Astrocyte (in vitro differentiated cells and primary cell): ENCODE results near the gene DNAL4. TPM values are rescaled to one million over a fixed set of nuclear protein-coding genes. Genes with fewer than 3 reads are reported as not detected.

Source experiments
- DNase-seq: peaks from one replicate; pipeline ENCODE4 v3.0.0-alpha.2; 2010; ENCODE audit warnings: low read depth
- FAIRE-seq: peaks from 2 replicates; lab custom pipeline; 2011; peaks lifted over from hg19 to GRCh38; lab: Jason Lieb, UNC
- H2AFZ ChIP-seq: 2 replicates; pipeline ENCODE4 v1.6.0; 2012; ENCODE audit warnings: low read depth, low read length, inconsistent platforms
- H3K27ac ChIP-seq: 2 replicates; pipeline ENCODE4 v1.5.1; 2011; ENCODE audit warnings: low read depth, low read length, inconsistent platforms
- H3K27me3 ChIP-seq: 2 replicates; pipeline ENCODE4 v1.6.0; 2011; ENCODE audit warnings: low read length, inconsistent platforms; ENCODE audit not compliant: insufficient read depth
- H3K36me3 ChIP-seq: 2 replicates; pipeline ENCODE4 v1.5.1; 2011; ENCODE audit warnings: low read length, inconsistent platforms; ENCODE audit not compliant: insufficient read depth
- H3K4me1 ChIP-seq: 2 replicates; pipeline ENCODE4 v1.5.1; 2011; ENCODE audit warnings: low read length, inconsistent platforms; ENCODE audit not compliant: insufficient read depth
- H3K4me2 ChIP-seq: 2 replicates; pipeline ENCODE4 v1.6.0; 2012; ENCODE audit warnings: low read length, inconsistent platforms
- H3K4me3 ChIP-seq: 2 replicates; pipeline ENCODE4 v1.5.1; 2011; ENCODE audit warnings: low read depth, mild to moderate bottlenecking, low read length, inconsistent platforms; ENCODE audit not compliant: insufficient read depth
- H3K79me2 ChIP-seq: 2 replicates; pipeline ENCODE4 v1.6.0; 2012; ENCODE audit warnings: mild to moderate bottlenecking, low read length, inconsistent platforms; ENCODE audit not compliant: insufficient read depth
- H3K9ac ChIP-seq: 2 replicates; pipeline ENCODE4 v1.6.0; 2012; ENCODE audit warnings: mild to moderate bottlenecking, low read length, inconsistent platforms
- H3K9me3 ChIP-seq: 2 replicates; pipeline ENCODE4 v1.5.1; 2012; ENCODE audit warnings: low read depth, mild to moderate bottlenecking, low read length, inconsistent platforms; ENCODE audit not compliant: insufficient read depth
- H4K20me1 ChIP-seq: 2 replicates; pipeline ENCODE4 v1.6.0; 2012; ENCODE audit warnings: low read length, inconsistent platforms; ENCODE audit not compliant: insufficient read depth
- H3K27ac Mint-ChIP-seq: one replicate; pipeline ENCODE4 v1.8.0; 2021; ENCODE audit warnings: mild to moderate bottlenecking, mixed read lengths; ENCODE audit not compliant: unreplicated experiment
- H3K27me3 Mint-ChIP-seq: one replicate; pipeline ENCODE4 v1.8.0; 2021; ENCODE audit warnings: low read depth, mixed read lengths; ENCODE audit not compliant: unreplicated experiment
- H3K36me3 Mint-ChIP-seq: one replicate; pipeline ENCODE4 v1.8.0; 2021; ENCODE audit warnings: low read depth, mixed read lengths; ENCODE audit not compliant: unreplicated experiment
- H3K4me1 Mint-ChIP-seq: one replicate; pipeline ENCODE4 v1.8.0; 2021; ENCODE audit warnings: low read depth, mixed read lengths; ENCODE audit not compliant: unreplicated experiment
- H3K4me3 Mint-ChIP-seq: one replicate; pipeline ENCODE4 v1.8.0; 2021; ENCODE audit warnings: mild to moderate bottlenecking, moderate library complexity, mixed read lengths; ENCODE audit not compliant: unreplicated experiment
- H3K9me3 Mint-ChIP-seq: one replicate; pipeline ENCODE4 v1.8.0; 2021; ENCODE audit warnings: mild to moderate bottlenecking, mixed read lengths; ENCODE audit not compliant: unreplicated experiment
- EZH2 ChIP-seq: IDR thresholded peaks from 2 replicates; pipeline ENCODE4 v1.6.1; 2012; ENCODE audit warnings: mild to moderate bottlenecking, low read length, inconsistent platforms; ENCODE audit not compliant: insufficient read depth
- total RNA-seq: library from RNA; stranded (reverse); gene quantifications from 2 replicates; pipeline ENCODE4 v1.2.1, GENCODE V29; 2021
- TF ChIP-seq, protein P1 (sequence below): IDR thresholded peaks from 2 replicates; pipeline ENCODE4 v1.5.1; 2011; ENCODE audit warnings: low read depth, mild to moderate bottlenecking, inconsistent platforms, low read length, moderate library complexity; ENCODE audit not compliant: insufficient read depth

The DNAL4 gene
- total RNA-seq, 1 donor from 2014 or later = 12.8 TPM

DNA sequence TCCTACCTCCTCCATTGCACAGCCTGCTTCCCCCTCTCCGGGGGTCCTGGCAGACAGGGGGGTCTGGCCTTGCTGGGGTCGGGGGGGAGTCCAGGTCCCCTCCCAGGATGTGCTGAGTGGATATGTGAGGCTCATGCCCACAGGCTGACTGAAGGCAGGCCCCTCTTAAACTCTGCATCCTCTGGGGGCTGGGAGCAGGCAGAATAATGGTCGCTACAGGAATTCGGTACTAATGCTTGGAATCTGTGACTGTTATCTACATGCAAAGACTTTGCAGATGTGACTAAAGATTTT is 36.5 kb downstream of the DNAL4 start:
- Mint-ChIP-seq H3K27ac (no peak overlapping the region), H3K4me1 (peaks cover 1% of the 10 kb centered on the region), H3K36me3 (no peaks in the 10 kb centered on the region), H3K9me3 (no peaks in the 10 kb centered on the region), H3K27me3 (peaks cover 1% of the 10 kb centered on the region), H3K4me3 (no peak overlapping the region)
- Histone ChIP-seq H4K20me1 (no peaks in the 10 kb centered on the region), H3K9ac (no peak overlapping the region), H3K4me1 (peaks cover 18% of the 10 kb centered on the region), H3K79me2 (peaks cover 17% of the 10 kb centered on the region), H3K36me3 (no peaks in the 10 kb centered on the region), H3K27me3 (no peaks in the 10 kb centered on the region), H3K27ac (no peak overlapping the region), H3K4me3 (no peak overlapping the region), H3K9me3 (no peaks in the 10 kb centered on the region), H2AFZ (no peak overlapping the region), H3K4me2 (no peak overlapping the region)
- no peak for TF ChIP-seq EZH2
- TF ChIP-seq, protein P1, sequence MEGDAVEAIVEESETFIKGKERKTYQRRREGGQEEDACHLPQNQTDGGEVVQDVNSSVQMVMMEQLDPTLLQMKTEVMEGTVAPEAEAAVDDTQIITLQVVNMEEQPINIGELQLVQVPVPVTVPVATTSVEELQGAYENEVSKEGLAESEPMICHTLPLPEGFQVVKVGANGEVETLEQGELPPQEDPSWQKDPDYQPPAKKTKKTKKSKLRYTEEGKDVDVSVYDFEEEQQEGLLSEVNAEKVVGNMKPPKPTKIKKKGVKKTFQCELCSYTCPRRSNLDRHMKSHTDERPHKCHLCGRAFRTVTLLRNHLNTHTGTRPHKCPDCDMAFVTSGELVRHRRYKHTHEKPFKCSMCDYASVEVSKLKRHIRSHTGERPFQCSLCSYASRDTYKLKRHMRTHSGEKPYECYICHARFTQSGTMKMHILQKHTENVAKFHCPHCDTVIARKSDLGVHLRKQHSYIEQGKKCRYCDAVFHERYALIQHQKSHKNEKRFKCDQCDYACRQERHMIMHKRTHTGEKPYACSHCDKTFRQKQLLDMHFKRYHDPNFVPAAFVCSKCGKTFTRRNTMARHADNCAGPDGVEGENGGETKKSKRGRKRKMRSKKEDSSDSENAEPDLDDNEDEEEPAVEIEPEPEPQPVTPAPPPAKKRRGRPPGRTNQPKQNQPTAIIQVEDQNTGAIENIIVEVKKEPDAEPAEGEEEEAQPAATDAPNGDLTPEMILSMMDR = no peak
- no peak for DNase-seq
- no peak for FAIRE-seq

DNA sequence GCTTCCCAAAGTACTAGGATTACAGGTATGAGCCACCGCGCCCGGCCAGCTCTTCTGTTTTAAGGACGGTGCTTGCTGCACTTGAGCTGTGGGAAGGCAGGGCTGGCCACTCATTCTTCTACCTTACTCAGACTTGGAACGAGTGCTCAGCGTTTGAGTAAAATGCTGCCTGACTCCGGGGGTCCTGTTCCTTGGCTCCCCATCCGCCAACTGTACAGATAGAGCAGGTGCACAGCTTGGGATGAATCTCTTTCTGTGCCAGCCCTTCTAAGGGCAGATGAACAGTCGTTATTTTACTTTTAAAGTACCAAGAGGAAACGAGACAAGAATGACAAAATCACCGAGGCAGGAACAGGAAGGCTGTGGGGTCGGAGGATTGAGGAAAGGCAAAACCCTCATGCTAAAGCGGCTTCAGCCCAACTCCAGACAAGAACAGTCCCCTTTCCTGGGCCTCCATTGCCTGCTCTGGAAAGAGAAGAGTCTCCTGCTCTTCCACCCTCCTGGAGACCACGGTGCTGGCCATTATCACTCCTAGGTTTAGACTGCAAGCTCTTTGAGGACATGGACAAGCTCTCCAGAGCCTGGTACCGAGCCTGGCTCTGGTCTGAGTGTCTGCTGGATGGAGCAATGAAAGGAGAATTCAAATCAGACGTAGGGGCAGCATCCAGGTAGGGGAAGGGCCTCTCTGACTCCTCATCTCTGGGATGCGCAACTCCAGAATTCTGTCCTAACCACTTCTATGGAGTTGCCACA is 37.1 kb downstream of the DNAL4 start:
- FAIRE-seq (no peak), DNase-seq (no peak)
- peaks cover 1% of the 10 kb centered on the region for H3K27me3 Mint-ChIP-seq
- peak overlapping the region; percentile 76 for H3K4me3 Mint-ChIP-seq
- H3K27ac Mint-ChIP-seq = no peak overlapping the region
- H3K4me3 ChIP-seq = peak overlapping the region; percentile 76
- no peak overlapping the region for H2AFZ ChIP-seq
- no peaks in the 10 kb centered on the region for H3K36me3 ChIP-seq
- H3K27me3 ChIP-seq = no peaks in the 10 kb centered on the region
- H3K9ac ChIP-seq = no peak overlapping the region
- H3K9me3 Mint-ChIP-seq = no peaks in the 10 kb centered on the region
- no peak for TF ChIP-seq EZH2
- TF ChIP-seq, protein P1 = no peak
- no peak overlapping the region for H3K27ac ChIP-seq
- H3K36me3 Mint-ChIP-seq = peaks cover under 1% of the 10 kb centered on the region
- peak overlapping the region; percentile 95 for H3K4me2 ChIP-seq
- H3K9me3 ChIP-seq = no peaks in the 10 kb centered on the region
- peaks cover 17% of the 10 kb centered on the region for H3K79me2 ChIP-seq
- peaks cover 18% of the 10 kb centered on the region for H3K4me1 ChIP-seq
- peaks cover 1% of the 10 kb centered on the region for H3K4me1 Mint-ChIP-seq
- no peaks in the 10 kb centered on the region for H4K20me1 ChIP-seq

DNA sequence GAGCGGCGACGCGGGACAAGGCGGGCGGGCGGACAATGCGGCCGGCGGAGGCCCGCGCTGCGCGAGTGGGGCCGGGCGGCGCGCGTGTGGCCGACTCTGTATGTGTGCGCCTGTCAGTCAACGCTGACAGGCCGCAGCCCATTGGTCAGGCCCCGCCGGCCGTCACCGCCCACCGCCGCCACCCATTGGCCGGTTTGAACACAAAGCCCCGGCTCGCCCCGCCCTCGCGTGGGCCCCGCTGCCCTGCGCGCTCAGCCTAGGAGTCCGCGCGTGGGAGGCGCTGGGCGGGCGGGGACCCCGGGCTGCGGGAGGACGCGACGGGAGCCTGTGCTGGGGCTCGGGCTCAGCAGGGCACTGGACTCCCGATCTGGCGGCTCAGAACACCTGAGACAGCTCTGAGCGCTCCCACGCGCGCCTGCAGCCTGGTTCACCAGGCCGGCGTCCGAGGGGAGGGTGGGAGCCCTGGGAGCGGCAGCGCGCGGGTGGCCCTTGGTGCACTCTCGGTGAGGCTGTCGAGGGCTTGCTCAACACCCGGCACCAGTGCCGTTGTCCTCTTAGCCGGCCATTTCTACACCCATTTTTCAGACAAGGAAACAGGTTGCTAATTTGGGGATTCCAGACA is 37.9 kb downstream of the DNAL4 start, which contains the start of gene SUN2:
Gene SUN2 (minus strand): TSS at position 88 of the 622 bp plus-strand sequence. CDS start 3,370 bp downstream, outside the sequence.
- DNase-seq = peak; percentile 55
- peak within 1 kb of the TSS; percentile 79 for H3K9ac ChIP-seq

More for the DNA sequence above, 37.9 kb downstream of the DNAL4 start, which contains the start of gene SUN2:
- Mint-ChIP-seq H3K9me3 (no peaks in the 10 kb centered on the region), H3K4me3 (peak within 1 kb of the TSS; percentile 87), H3K27me3 (peaks cover 1% of the 10 kb centered on the region), H3K27ac (peak within 1 kb of the TSS; percentile 54), H3K36me3 (peaks cover 2% of the 10 kb centered on the region), H3K4me1 (peaks cover 3% of the 10 kb centered on the region)
- Histone ChIP-seq H4K20me1 (no peaks in the 10 kb centered on the region), H3K36me3 (no peaks in the 10 kb centered on the region), H3K4me3 (peak within 1 kb of the TSS; percentile 76), H3K4me1 (peaks cover 18% of the 10 kb centered on the region), H3K27me3 (no peaks in the 10 kb centered on the region), H2AFZ (peak within 1 kb of the TSS; percentile 92), H3K9me3 (no peaks in the 10 kb centered on the region), H3K79me2 (peaks cover 17% of the 10 kb centered on the region), H3K4me2 (peak within 1 kb of the TSS; percentile 95), H3K27ac (peak within 1 kb of the TSS; percentile 65)
- no peak for FAIRE-seq
- no peak for TF ChIP-seq EZH2
